ENCODE data around the gene CASZ1. TPM values are rescaled to one million over a fixed set of nuclear protein-coding genes. Genes with fewer than 3 reads are reported as not detected.

Gene CASZ1
- total and polyA plus RNA-seq, 5 experiments from 2014 or later: 0.60 to 13.0 (median 1.4) TPM

- Mint-ChIP-seq H3K4me1 (no peaks in the 10 kb centered on the region), H3K36me3 (no peaks in the 10 kb centered on the region), H3K27me3 (no peaks in the 10 kb centered on the region), H3K4me3 (no peak overlapping the region), H3K9me3 (no peaks in the 10 kb centered on the region), H3K27ac (peak overlapping the region in 1 of 10 donors; percentile 20)
- no peak for ATAC-seq
- peak in 1 of 10 donors; percentile 43 for DNase-seq
- POLR2A ChIA-PET: no interaction called here
These were observed 21.7 kb downstream of the CASZ1 start for GRCh38 chr1:10774615-10775310.

DNA sequence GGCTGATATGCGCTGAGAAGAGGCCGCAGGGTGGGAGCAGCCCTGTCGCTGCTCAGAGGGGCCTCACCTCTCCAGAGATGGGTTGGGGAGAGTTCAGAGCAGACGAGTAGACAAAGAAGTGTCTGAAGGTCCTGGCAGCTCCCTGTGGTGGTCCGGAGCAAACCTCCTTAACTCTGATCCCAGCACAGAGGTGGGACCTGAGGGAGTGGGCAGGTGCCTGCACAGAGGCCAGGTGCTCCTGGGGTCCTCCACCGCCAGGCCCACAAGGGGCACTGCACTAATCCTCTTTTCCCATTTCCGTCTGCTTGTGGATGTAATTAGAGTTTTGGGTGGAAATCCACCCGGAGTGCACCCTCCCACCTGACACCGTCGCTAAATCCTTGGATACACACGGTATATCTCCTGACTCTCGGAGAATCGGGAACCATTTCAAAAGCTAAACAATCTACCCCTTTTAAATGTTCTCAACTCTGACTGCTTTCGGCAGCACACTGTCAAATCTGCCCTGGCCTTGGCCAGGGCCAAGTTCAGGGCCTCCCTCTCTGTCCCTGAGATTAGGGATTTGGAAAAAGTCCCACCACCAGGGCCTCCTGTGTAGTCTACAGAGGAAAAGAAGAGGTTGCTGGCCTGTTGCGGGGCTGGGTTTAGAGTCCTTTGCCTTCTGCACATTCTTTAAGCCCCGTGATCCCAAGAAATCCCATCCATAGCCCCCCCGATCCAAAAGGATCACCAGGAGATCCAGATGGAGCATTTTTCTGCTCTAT, 22.4 kb downstream of the CASZ1 start:
- no peaks in the 10 kb centered on the region for H3K9me3 Mint-ChIP-seq
- H3K4me1 Mint-ChIP-seq: no peaks in the 10 kb centered on the region
- no peaks in the 10 kb centered on the region for H3K36me3 Mint-ChIP-seq
- no peak overlapping the region for H3K4me3 Mint-ChIP-seq
- no peaks in the 10 kb centered on the region for H3K27me3 Mint-ChIP-seq
- DNase-seq (peak in 1 of 10 donors; percentile 52), ATAC-seq (no peak)
- POLR2A ChIA-PET: no interaction called here
- H3K27ac Mint-ChIP-seq: peak overlapping the region in 1 of 10 donors; percentile 20

- DNase-seq: peak in 1 of 10 donors; percentile 26
- POLR2A ChIA-PET: no interaction called here
- no peak overlapping the region for H3K4me3 Mint-ChIP-seq
- H3K9me3 Mint-ChIP-seq: no peaks in the 10 kb centered on the region
- no peaks in the 10 kb centered on the region for H3K4me1 Mint-ChIP-seq
- H3K27ac Mint-ChIP-seq: no peak overlapping the region
- no peaks in the 10 kb centered on the region for H3K27me3 Mint-ChIP-seq
- no peak for ATAC-seq
- no peaks in the 10 kb centered on the region for H3K36me3 Mint-ChIP-seq
These were observed 23.1 kb downstream of the CASZ1 start for GRCh38 chr1:10773376-10773775.

GRCh38 chr1:10772711-10773110, 23.7 kb downstream of the CASZ1 start:
- Mint-ChIP-seq H3K36me3 (no peaks in the 10 kb centered on the region), H3K9me3 (no peaks in the 10 kb centered on the region), H3K4me3 (no peak overlapping the region), H3K27ac (no peak overlapping the region), H3K27me3 (no peaks in the 10 kb centered on the region), H3K4me1 (no peaks in the 10 kb centered on the region)
- peak in 1 of 10 donors; percentile 58 for DNase-seq
- ATAC-seq: no peak
- POLR2A ChIA-PET: interaction anchor here (0.6 kb wide), 1 partner anchor 55 kb away, joined by 5 read pairs; no protein-coding TSS in a partner anchor

- Mint-ChIP-seq H3K4me1 (no peaks in the 10 kb centered on the region), H3K9me3 (no peaks in the 10 kb centered on the region), H3K27ac (peak overlapping the region in 1 of 10 donors; percentile 55), H3K4me3 (no peak overlapping the region), H3K27me3 (no peaks in the 10 kb centered on the region), H3K36me3 (no peaks in the 10 kb centered on the region)
- DNase-seq (no peak), ATAC-seq (no peak)
- POLR2A ChIA-PET: interaction anchor here (0.6 kb wide), 1 partner anchor 56 kb away, joined by 5 read pairs; no protein-coding TSS in a partner anchor
These were observed 24.7 kb downstream of the CASZ1 start for GRCh38 chr1:10771789-10772188.

DNA sequence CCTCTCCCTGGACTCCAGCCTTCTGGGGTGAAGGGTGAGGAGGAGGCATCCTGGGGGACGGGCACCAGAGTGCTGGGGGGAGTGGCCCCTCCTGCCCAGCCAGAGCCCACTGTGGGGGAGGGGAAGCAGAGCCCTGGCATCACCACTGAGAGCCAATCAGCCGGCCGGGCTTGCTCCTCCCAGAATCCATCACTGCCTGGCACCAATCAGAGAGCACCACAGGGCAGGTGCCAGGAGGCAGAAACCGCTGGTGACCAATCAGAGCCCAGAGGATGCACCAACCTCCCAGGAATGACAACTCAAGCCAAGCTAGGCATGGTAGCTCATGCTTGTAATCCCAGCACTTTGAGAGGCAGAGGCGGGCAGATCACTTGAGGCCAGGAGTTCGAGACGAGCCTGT, 27.9 kb downstream of the CASZ1 start:
- POLR2A ChIA-PET: no interaction called here
- H3K36me3 Mint-ChIP-seq: no peaks in the 10 kb centered on the region
- H3K9me3 Mint-ChIP-seq: no peaks in the 10 kb centered on the region
- peak in 1 of 10 donors; percentile 58 for DNase-seq
- H3K27ac Mint-ChIP-seq: peak overlapping the region in 1 of 10 donors; percentile 71
- peaks cover 0 to 1% (median 0%) of the 10 kb centered on the region in 5 donors for H3K27me3 Mint-ChIP-seq
- no peak overlapping the region for H3K4me3 Mint-ChIP-seq
- ATAC-seq: no peak
- H3K4me1 Mint-ChIP-seq: no peaks in the 10 kb centered on the region

GRCh38 chr1:10767282-10767681, 29.2 kb downstream of the CASZ1 start:
- Mint-ChIP-seq H3K9me3 (no peaks in the 10 kb centered on the region), H3K27ac (no peak overlapping the region), H3K4me3 (no peak overlapping the region), H3K27me3 (peaks cover 0 to 1% (median 0%) of the 10 kb centered on the region in 5 donors), H3K36me3 (no peaks in the 10 kb centered on the region), H3K4me1 (no peaks in the 10 kb centered on the region)
- no peak for ATAC-seq
- DNase-seq: no peak
- POLR2A ChIA-PET: no interaction called here

DNA sequence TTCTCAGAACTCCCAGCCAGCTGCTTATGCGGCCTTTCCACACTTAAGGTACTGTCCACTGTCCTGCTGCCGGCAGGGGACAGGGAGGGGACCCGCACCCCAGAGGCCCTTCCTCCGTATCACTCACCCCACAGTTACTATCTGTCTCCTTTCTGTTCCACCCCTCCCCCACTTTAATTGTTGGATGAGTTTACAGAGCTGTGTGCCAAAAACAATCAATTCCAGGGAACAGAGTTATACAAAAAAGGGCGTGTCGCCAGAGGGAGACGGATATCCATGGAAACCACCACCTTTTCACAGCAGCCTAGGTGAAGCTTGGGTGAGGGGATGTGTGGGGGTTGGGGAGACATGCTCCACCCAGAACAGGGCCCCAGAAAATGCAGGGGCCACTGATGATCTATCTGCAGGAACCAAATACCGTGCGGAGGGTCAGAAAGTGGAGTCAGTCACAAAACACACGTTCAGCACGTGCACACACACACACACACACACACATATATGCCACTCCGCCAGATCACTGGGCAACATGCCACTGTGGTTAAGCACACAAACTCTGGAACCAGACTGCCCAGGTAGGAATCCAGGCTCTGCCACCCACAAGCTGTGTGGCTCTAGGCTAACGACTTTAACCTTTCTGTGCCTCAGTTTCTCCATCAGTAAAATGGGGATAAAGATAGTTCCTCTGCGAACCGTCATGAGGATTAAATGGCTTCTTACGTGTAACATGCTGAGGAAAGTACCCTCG, 30.5 kb downstream of the CASZ1 start:
- H3K4me3 Mint-ChIP-seq: no peak overlapping the region
- POLR2A ChIA-PET: no interaction called here
- H3K9me3 Mint-ChIP-seq: no peaks in the 10 kb centered on the region
- ATAC-seq (no peak), DNase-seq (no peak)
- no peaks in the 10 kb centered on the region for H3K36me3 Mint-ChIP-seq
- H3K27ac Mint-ChIP-seq: no peak overlapping the region
- peaks cover 0 to 1% (median 0%) of the 10 kb centered on the region in 5 donors for H3K27me3 Mint-ChIP-seq
- no peaks in the 10 kb centered on the region for H3K4me1 Mint-ChIP-seq

GRCh38 chr1:10765304-10765703, 31.1 kb downstream of the CASZ1 start:
- Mint-ChIP-seq H3K4me3 (no peak overlapping the region), H3K27me3 (peaks cover 0 to 1% (median 0%) of the 10 kb centered on the region in 5 donors), H3K36me3 (no peaks in the 10 kb centered on the region), H3K27ac (no peak overlapping the region), H3K4me1 (no peaks in the 10 kb centered on the region), H3K9me3 (no peaks in the 10 kb centered on the region)
- ATAC-seq (no peak), DNase-seq (no peak)
- POLR2A ChIA-PET: no interaction called here

GRCh38 chr1:10764296-10764798, 32.1 kb downstream of the CASZ1 start:
- H3K27me3 Mint-ChIP-seq: peaks cover 0 to 1% (median 0%) of the 10 kb centered on the region in 5 donors
- POLR2A ChIA-PET: no interaction called here
- H3K4me1 Mint-ChIP-seq: no peaks in the 10 kb centered on the region
- no peak for ATAC-seq
- no peaks in the 10 kb centered on the region for H3K9me3 Mint-ChIP-seq
- no peak overlapping the region for H3K27ac Mint-ChIP-seq
- no peaks in the 10 kb centered on the region for H3K36me3 Mint-ChIP-seq
- DNase-seq: no peak
- no peak overlapping the region for H3K4me3 Mint-ChIP-seq

DNA sequence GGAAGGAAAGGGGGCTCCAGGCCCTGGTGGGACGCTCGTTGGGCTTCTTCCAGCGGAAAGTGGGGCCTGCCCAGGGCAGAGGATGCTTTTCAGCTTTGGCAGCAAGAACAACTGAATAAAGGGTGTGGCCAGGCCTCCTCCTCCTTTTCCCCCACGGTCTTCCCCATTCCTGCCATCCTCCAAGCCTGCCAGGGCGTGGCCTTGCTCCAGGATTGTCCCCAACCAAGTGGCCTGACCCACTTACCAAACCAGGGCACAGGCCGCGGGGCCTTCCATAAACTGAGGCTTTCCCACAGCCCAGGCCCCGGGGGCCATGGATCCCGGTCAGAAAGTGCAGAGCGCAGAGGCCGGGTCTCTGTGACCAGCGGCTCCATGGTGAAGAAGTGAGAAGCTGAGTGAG, 33.6 kb downstream of the CASZ1 start:
- ATAC-seq: no peak
- POLR2A ChIA-PET: no interaction called here
- Mint-ChIP-seq H3K27ac (peak overlapping the region in 1 of 10 donors; percentile 43), H3K27me3 (peaks cover 0 to 3% (median 0%) of the 10 kb centered on the region in 5 donors), H3K9me3 (no peaks in the 10 kb centered on the region), H3K4me3 (no peak overlapping the region), H3K4me1 (peaks cover 0 to under 1% (median under 1%) of the 10 kb centered on the region in 4 donors), H3K36me3 (no peaks in the 10 kb centered on the region)
- DNase-seq: no peak

DNA sequence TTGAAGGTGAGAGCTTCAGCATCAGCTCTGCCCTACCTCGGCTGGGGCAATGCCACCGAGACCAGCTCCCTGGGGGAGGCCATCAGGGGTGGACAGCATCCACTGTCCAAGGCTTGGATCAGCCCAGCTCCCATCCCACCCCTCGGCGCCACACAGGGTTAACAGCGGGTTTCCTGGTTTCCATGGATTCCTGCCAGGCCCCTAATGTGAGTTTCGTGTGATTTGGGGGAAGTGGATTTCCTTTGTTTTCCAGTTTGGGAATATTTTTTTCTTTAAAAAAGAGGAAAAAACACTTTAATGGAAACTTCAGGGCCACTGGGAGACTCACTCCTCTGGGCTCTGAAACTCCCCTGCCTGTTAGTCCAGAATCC, 34.3 kb downstream of the CASZ1 start:
- peaks cover 0 to 3% (median 0%) of the 10 kb centered on the region in 5 donors for H3K27me3 Mint-ChIP-seq
- ATAC-seq (no peak), DNase-seq (no peak)
- no peaks in the 10 kb centered on the region for H3K9me3 Mint-ChIP-seq
- no peak overlapping the region for H3K4me3 Mint-ChIP-seq
- POLR2A ChIA-PET: no interaction called here
- H3K36me3 Mint-ChIP-seq: no peaks in the 10 kb centered on the region
- H3K4me1 Mint-ChIP-seq: peaks cover 0 to 4% (median under 1%) of the 10 kb centered on the region in 4 donors
- H3K27ac Mint-ChIP-seq: no peak overlapping the region
